Muscle of back (tissue), 11 donors: ENCODE results near the gene SIGLEC12. TPM values are rescaled to one million over a fixed set of nuclear protein-coding genes. Genes with fewer than 3 reads are reported as not detected.
"Not testable (repeated sequence)": the region's sequence is repeated elsewhere in the genome, so short reads cannot be mapped to it uniquely, and the experiment has no call there.

ENCODE experiments used
- DNase-seq, 3 donors: peaks; one replicate each; pipeline versions ENCODE4 v3.0.0 to v3.0.0-alpha.2; 2013
- polyA plus RNA-seq, 10 donors: library from polyadenylated mRNA; unstranded; fragments of 120-200 nt; gene quantifications; one replicate each; pipeline ENCODE4 v1.2.1, GENCODE V29; 2013; ENCODE audit not compliant: insufficient read length in 10 of 10

SIGLEC12 gene
- polyA plus RNA-seq, 10 donors: 0.08 to 0.40 (median 0.13) TPM; not detected in 4

- peak in 1 of 3 donors; percentile 27 for DNase-seq
Observed at GRCh38 chr19:51480590-51480989, 21.0 kb downstream of the SIGLEC12 start.

- no peak for DNase-seq
Observed at GRCh38 chr19:51479531-51480331, 21.9 kb downstream of the SIGLEC12 start.

- DNase-seq: no peak
Observed at GRCh38 chr19:51478381-51479234, 23.0 kb downstream of the SIGLEC12 start, which contains the start of gene CEACAM18. CEACAM18 (plus strand) TSS chr19:51478539.

GRCh38 chr19:51477344-51477743 is 24.3 kb downstream of the SIGLEC12 start:
- DNase-seq: no peak

- no peak for DNase-seq
Observed at GRCh38 chr19:51476164-51476563, 25.4 kb downstream of the SIGLEC12 start.

GRCh38 chr19:51473009-51473707 is 28.4 kb downstream of the SIGLEC12 start:
- peak; percentile 41 to 71 (median 68) for DNase-seq

- DNase-seq: no peak
Observed at GRCh38 chr19:51472607-51473006, 29.0 kb downstream of the SIGLEC12 start.

- DNase-seq: no peak
Observed at GRCh38 chr19:51471527-51471926, 30.1 kb downstream of the SIGLEC12 start.

- no peak for DNase-seq
Observed at GRCh38 chr19:51470966-51471365, 30.6 kb downstream of the SIGLEC12 start.

GRCh38 chr19:51469629-51470028 is 32.0 kb downstream of the SIGLEC12 start:
- no peak for DNase-seq

GRCh38 chr19:51469162-51469561 is 32.4 kb downstream of the SIGLEC12 start:
- no peak for DNase-seq

GRCh38 chr19:51468545-51468920 is 33.1 kb downstream of the SIGLEC12 start:
- no peak for DNase-seq

- no peak for DNase-seq
Observed at GRCh38 chr19:51467864-51468544, 33.6 kb downstream of the SIGLEC12 start.

- DNase-seq: no peak
Observed at GRCh38 chr19:51466723-51467122, 34.9 kb downstream of the SIGLEC12 start.

- DNase-seq: not testable (repeated sequence)
Observed at GRCh38 chr19:51463976-51464581, 37.5 kb downstream of the SIGLEC12 start.

- DNase-seq: no peak
Observed at GRCh38 chr19:51462681-51463080, 38.9 kb downstream of the SIGLEC12 start.

GRCh38 chr19:51462276-51462675 is 39.3 kb downstream of the SIGLEC12 start:
- no peak for DNase-seq

- DNase-seq: peak in 1 of 3 donors; percentile 16
Observed at GRCh38 chr19:51461723-51462161, 39.9 kb downstream of the SIGLEC12 start.

GRCh38 chr19:51460164-51460992 is 41.2 kb downstream of the SIGLEC12 start:
- DNase-seq: peak in 1 of 3 donors; percentile 22

GRCh38 chr19:51458899-51459505 is 42.6 kb downstream of the SIGLEC12 start:
- no peak for DNase-seq
